ENCODE data around the gene NPTN. TPM values are rescaled to one million over a fixed set of nuclear protein-coding genes. Genes with fewer than 3 reads are reported as not detected.
"Not testable (repeated sequence)": the region's sequence is repeated elsewhere in the genome, so short reads cannot be mapped to it uniquely, and the experiment has no call there.

The NPTN gene
- total RNA-seq, 4 donors from 2014 or later = 159 to 356 (median 215) TPM

GRCh38 chr15:73558529-73558928, 74.7 kb downstream of the NPTN start:
- DNase-seq = no peak
- Histone ChIP-seq H3K9me3 (no peaks in the 10 kb centered on the region), H3K27ac (no peak overlapping the region), H3K4me1 (no peaks in the 10 kb centered on the region), H3K27me3 (no peaks in the 10 kb centered on the region), H3K4me3 (no peak overlapping the region), H3K36me3 (no peaks in the 10 kb centered on the region)
- TF ChIP-seq POLR2A (IDR thresholded peaks at IDR 0.05) = no peak
- TF ChIP-seq, protein P1, sequence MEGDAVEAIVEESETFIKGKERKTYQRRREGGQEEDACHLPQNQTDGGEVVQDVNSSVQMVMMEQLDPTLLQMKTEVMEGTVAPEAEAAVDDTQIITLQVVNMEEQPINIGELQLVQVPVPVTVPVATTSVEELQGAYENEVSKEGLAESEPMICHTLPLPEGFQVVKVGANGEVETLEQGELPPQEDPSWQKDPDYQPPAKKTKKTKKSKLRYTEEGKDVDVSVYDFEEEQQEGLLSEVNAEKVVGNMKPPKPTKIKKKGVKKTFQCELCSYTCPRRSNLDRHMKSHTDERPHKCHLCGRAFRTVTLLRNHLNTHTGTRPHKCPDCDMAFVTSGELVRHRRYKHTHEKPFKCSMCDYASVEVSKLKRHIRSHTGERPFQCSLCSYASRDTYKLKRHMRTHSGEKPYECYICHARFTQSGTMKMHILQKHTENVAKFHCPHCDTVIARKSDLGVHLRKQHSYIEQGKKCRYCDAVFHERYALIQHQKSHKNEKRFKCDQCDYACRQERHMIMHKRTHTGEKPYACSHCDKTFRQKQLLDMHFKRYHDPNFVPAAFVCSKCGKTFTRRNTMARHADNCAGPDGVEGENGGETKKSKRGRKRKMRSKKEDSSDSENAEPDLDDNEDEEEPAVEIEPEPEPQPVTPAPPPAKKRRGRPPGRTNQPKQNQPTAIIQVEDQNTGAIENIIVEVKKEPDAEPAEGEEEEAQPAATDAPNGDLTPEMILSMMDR (IDR thresholded peaks at IDR 0.05) = no peak
- intact Hi-C loops (cut with DNase I; ENCODE audit: low total_unique reads) = no loop called here

- Histone ChIP-seq H3K27ac (no peak overlapping the region), H3K9me3 (no peaks in the 10 kb centered on the region), H3K36me3 (no peaks in the 10 kb centered on the region), H3K4me1 (no peaks in the 10 kb centered on the region), H3K4me3 (no peak overlapping the region), H3K27me3 (no peaks in the 10 kb centered on the region)
- TF ChIP-seq POLR2A (IDR thresholded peaks at IDR 0.05) = no peak
- TF ChIP-seq, protein P1 (IDR thresholded peaks at IDR 0.05) = no peak
- DNase-seq = no peak
- intact Hi-C loops (cut with DNase I; ENCODE audit: low total_unique reads) = no loop called here
These were observed 78.1 kb downstream of the NPTN start for GRCh38 chr15:73555080-73555479.

- Histone ChIP-seq H3K4me1 (no peaks in the 10 kb centered on the region), H3K9me3 (no peaks in the 10 kb centered on the region), H3K4me3 (no peak overlapping the region), H3K27me3 (no peaks in the 10 kb centered on the region), H3K27ac (no peak overlapping the region), H3K36me3 (no peaks in the 10 kb centered on the region)
- intact Hi-C loops (cut with DNase I; ENCODE audit: low total_unique reads) = no loop called here
- TF ChIP-seq, protein P1 (IDR thresholded peaks at IDR 0.05) = no peak
- no peak for TF ChIP-seq POLR2A (IDR thresholded peaks at IDR 0.05)
- no peak for DNase-seq
These were observed 83.0 kb downstream of the NPTN start for GRCh38 chr15:73550190-73550589.

DNA sequence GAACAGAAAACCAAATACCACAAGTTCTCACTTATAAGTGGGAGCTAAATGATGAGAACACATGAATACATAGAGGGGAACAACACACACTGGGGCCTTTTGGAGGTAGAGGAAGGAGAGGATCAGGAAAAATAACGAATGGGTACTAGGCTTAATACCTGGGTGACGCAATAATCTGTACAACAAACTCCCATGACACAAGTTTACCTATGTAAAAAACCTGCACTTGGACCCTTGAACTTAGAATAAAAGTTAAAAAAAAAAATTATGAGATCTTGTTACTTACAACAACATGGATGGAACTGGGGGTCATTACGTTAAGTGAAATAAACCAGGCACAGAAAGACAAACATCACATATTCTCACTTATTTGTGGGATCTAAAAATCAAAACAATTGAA, 84.3 kb downstream of the NPTN start:
- H3K9me3 ChIP-seq; H3K27me3 ChIP-seq; H3K27ac ChIP-seq; intact Hi-C loops (cut with DNase I; ENCODE audit: low total_unique reads); DNase-seq; H3K36me3 ChIP-seq; H3K4me3 ChIP-seq; H3K4me1 ChIP-seq: not testable (repeated sequence)

DNA sequence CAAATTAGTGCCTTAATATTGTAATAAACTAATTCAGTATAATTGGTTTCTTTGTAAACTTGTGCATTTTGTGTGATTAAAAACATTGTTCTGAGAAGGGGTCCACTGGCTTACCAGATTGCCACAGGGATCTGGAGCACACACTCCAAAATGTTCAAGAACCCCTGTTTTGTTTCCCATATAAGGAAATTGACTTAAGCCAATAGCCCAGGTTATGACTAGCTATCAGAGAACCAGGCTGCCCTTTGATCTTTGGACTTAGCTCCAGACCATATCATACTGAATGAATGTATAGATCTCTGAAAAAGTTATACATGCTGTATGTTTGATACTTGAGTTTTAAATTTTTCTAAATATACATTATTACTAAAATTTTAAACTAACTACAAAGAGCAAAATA, 91.7 kb downstream of the NPTN start:
- H3K9me3 ChIP-seq = no peaks in the 10 kb centered on the region
- TF ChIP-seq POLR2A (IDR thresholded peaks at IDR 0.05) = no peak
- TF ChIP-seq, protein P1 (IDR thresholded peaks at IDR 0.05) = no peak
- DNase-seq = no peak
- H3K4me3 ChIP-seq = no peak overlapping the region
- no peaks in the 10 kb centered on the region for H3K27me3 ChIP-seq
- H3K27ac ChIP-seq = no peak overlapping the region
- H3K36me3 ChIP-seq = no peaks in the 10 kb centered on the region
- intact Hi-C loops (cut with DNase I; ENCODE audit: low total_unique reads) = no loop called here
- no peaks in the 10 kb centered on the region for H3K4me1 ChIP-seq

- no peak overlapping the region for H3K27ac ChIP-seq
- H3K4me3 ChIP-seq = no peak overlapping the region
- no peaks in the 10 kb centered on the region for H3K9me3 ChIP-seq
- no peaks in the 10 kb centered on the region for H3K27me3 ChIP-seq
- intact Hi-C loops (cut with DNase I; ENCODE audit: low total_unique reads) = no loop called here
- no peaks in the 10 kb centered on the region for H3K4me1 ChIP-seq
- no peaks in the 10 kb centered on the region for H3K36me3 ChIP-seq
- no peak for TF ChIP-seq POLR2A (IDR thresholded peaks at IDR 0.05)
- TF ChIP-seq, protein P1 (IDR thresholded peaks at IDR 0.05) = no peak
- no peak for DNase-seq
These were observed 93.0 kb downstream of the NPTN start for GRCh38 chr15:73540161-73540560.
